ENCODE data around the gene MRPS18A.
A peak's percentile ranks its signal among the peaks of the same experiment; 100 is the strongest.

The MRPS18A gene

GRCh38 chr6:43687437-43688347, at the start of gene MRPS18A:
Gene MRPS18A, minus strand, starts transcription at chr6:43687791. Its CDS starts 12 bp downstream, at chr6:43687779.
- peak; percentile 62 for DNase-seq

GRCh38 chr6:43736844-43737243, 49.3 kb upstream of the MRPS18A start:
- DNase-seq, result no peak

GRCh38 chr6:43736211-43736786, 48.7 kb upstream of the MRPS18A start:
- no peak for DNase-seq

GRCh38 chr6:43735642-43736199, 48.1 kb upstream of the MRPS18A start:
- no peak for DNase-seq

DNA sequence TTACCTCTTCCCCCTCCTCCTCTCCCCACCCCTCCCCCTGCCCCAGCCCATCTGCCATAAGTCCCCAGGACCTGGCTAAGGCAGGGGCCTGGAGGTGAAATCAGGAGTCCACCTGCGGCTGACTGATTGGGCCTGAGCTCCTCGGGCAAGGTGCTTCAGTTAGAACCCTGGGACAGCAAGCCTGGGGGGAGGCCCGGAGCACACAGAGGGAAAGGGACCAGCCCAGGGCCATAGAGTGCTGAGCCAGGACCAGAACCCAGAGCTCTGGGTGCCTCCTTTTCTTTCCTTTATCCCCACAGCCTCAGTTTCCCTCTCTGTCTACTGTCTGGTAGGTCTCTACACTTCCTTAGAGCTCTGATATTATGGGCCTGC, 46.7 kb upstream of the MRPS18A start:
- DNase-seq, result no peak

GRCh38 chr6:43733471-43734293, 46.1 kb upstream of the MRPS18A start:
- no peak for DNase-seq

- no peak for DNase-seq
These were observed 43.0 kb upstream of the MRPS18A start for GRCh38 chr6:43730634-43731033.

GRCh38 chr6:43729537-43729936, 41.9 kb upstream of the MRPS18A start:
- DNase-seq, result no peak

DNA sequence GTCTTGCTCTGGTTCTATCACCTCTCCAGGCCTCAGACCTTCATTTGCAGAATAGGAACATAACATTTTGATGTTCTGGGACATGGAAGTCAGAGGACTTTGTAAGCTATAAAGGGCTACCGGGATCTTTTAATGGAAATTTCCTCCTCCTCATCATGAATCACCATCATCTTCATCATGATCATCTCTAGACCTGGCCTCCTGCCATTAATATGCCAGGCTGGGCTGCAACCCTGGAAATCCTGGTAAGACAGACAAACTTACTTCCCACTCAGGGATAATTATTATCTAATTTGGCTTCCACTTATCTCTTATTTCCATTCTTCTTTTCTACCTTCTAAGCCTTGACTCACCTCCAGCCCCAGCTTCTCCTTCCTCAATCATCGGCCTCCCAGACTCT, 41.0 kb upstream of the MRPS18A start:
- no peak for DNase-seq

DNA sequence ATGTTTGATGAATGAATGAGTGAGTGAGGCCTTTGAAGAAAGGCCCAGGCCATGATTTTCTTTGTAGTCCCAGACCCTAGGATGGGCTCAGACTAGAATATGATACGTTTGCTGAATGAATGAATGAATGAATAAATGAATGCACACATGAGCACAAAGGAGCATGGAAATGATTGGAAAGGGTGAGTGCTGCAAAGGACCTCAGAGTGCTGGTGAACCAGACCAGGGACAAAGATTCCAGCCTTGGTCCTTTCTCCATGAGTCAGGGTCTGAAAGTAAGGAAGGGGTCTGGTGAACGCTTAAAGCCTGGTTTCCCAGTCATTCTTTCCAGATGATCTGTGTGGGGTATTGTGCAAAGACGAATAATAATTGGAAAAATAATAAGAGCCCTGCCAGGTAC, 40.0 kb upstream of the MRPS18A start:
- no peak for DNase-seq

DNA sequence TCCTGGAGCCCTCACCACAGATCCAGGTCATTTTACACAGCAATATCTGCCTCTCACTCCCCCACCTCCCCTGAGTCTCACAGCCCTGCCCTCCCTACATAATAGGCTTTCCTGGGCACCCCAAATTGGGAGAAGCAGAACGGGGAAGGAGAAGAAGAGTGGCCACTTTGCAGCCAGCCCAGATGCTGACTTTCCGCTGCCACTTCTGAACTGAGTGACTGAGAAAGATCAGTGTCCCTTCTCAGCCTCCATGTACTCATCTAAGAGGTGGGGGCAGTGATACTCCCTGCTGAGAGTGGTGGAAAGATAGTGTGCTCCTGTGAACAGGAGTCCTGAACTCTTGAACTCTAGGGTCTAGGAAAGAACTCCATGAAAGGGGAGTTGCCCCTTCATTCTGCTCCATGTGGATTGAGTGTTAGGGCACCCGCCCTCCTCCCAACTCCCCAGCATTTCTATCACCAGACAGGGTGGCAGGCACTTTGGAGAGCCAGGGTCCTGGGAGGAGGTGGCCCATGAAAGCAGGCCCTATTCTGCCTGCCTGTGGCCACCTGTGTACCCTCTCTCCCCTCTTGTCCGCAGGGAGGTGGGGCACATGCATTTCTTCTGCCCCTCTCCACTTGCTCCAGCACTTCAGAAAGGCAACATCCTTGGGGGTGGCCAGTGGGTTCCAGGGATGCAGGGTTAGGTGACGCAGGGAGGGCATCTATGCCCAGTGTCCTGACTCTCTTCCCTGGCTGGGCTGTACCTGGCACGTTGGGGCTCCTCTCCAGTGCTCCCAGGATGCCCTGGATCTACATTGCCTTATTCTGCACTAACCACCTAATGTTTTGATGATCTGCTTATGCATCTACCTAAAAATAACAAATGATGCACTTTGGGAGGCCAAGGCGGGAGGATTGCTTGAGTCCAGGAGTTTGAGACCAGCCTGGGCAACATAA, 38.3 kb upstream of the MRPS18A start:
- DNase-seq, result no peak

DNA sequence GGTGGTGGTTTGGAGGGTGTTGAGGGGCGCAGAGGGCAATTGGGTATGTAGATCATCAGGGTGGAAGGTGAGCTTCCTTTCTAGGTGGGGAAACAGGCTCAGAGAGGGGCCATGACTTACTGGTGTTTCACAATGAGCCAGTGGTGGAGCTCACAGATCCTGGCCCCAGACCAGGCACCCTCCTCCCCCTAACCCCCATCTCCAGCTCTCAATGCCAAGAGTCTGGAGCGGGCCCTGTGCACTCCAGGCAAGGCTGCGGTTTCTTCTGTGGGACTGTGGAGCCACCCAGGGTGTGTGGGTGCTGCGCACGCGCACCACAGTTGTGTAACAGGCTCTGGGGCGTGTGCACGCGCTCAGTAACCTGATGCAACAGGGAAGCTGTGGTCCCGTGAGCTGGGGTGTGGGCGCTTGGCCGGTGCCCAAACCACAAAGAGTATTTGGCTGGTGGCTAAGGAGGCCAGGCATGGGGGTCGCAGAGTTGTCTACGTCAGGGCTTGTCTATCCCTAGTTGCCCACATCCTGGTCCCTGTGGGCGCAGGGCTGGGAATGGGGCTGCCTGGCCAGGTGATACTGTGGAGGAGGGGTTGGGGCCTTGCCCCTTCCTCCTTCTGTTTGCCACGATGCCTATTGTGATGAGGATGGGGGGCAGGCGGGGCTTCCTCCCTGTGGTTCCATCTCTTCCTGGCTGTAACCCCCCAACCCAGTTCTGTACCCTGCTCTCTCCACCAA, 37.5 kb upstream of the MRPS18A start:
- no peak for DNase-seq

GRCh38 chr6:43724354-43724753, 36.8 kb upstream of the MRPS18A start:
- DNase-seq, result no peak

DNA sequence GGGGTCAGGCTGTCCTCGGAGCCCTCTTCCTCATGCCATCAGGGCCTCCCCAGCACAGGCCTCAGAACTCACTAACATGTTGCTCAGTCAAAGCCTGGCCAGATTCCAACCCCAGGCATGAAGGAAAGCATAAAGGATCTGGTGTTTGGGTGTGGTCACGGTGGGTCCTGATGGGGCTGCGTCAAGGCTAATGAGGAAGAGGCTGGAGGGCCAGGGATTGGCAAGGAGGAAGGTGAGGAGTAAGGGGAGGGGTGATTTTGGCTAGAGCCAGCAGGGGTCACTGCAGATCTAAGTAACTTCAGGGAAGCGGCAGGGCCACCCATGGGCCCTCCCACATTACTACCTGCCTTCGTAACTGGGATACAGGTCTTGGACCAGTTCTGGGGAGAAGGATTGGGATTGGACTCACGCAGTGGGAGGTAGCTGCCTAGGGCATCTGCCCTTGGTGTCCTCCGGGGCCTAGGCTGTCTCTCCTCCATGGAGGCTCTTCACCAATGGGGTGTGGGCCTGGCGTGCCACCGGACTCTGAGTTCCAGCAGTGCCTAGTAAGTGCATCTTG, 36.2 kb upstream of the MRPS18A start:
- no peak for DNase-seq

- DNase-seq, result no peak
These were observed 35.4 kb upstream of the MRPS18A start for GRCh38 chr6:43722920-43723545.

DNA sequence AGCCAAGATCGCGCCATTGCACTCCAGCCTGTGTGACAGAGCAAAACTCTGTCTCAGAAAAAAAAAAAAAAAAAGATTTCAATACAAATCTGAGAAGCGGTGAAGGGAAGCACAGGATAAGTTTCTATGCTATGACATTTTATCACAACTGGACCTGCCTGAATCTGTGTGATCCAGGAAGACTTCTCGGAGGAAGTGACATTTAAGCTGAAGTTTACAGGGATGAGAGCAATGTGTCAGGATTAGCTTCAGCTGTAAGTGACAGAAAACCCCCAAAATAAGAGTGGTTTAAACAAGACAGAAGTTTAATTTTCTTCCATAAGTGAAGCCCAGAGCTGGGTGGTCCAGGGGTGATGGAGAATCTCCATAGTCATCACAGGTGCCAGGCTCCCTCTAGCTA, 33.4 kb upstream of the MRPS18A start:
- DNase-seq, result no peak

DNA sequence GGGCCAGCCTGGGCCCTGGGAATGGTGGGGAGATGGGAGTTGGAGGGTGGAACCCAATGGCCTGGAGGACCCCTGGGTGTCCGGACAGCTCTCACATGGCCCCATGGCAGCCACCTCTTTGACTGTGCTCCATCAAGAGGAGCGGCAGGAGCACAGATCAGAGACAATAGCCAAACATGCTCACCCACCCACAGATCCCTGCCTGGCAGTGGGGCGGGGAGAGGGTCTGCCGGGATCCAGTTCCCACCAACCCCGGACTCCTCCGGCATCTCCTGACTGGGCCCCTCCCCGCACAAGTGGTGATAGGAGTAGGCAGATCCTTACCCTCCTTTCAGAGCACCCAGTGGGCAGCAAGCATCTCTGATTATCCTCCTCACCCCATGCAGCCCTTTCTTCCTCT, 31.9 kb upstream of the MRPS18A start:
- no peak for DNase-seq

GRCh38 chr6:43718387-43719105, 31.0 kb upstream of the MRPS18A start:
- no peak for DNase-seq

- DNase-seq, result no peak
These were observed 30.2 kb upstream of the MRPS18A start for GRCh38 chr6:43717822-43718221.

DNA sequence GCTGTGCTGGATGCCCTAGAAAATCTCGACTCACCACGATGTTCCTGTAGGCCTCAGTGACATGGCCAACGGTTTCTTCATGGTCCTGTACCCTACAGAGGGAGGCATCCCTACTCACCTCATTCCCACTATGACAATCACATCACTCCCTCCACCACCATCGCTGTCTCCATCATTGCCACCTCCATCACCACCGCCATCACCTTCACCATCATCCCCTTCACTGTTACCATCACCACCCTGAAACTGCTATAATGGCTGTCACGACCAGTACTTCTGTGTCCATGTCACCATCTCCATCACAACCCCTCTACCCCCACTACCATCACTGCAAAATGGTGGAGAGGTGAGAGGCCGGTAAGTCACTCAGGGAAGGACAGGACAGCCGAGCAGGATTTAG, 29.8 kb upstream of the MRPS18A start:
- DNase-seq, result no peak

Data from SHP77 treated with DMSO at 0.1 percent for 48 hours (cell line).